Hepatocyte (in vitro differentiated cells): ENCODE data around the gene FAM89B.

ENCODE experiments used
- EZH2 ChIP-seq: fragments of 200-600 bp; sonication (generic); IDR thresholded peaks from 2 replicates; pipeline ENCODE4 v1.6.1; 2016; ENCODE audit warnings: antibody characterized with exemption, mild to moderate bottlenecking, borderline replicate concordance
- EZH2phosphoT487 ChIP-seq: fragments of 200-600 bp; sonication (generic); IDR thresholded peaks from one replicate; pipeline ENCODE4 v1.6.1; 2018; ENCODE audit warnings: antibody characterized with exemption, mild to moderate bottlenecking, low read depth, moderate library complexity; ENCODE audit not compliant: unreplicated experiment, severe bottlenecking
- TF ChIP-seq, protein P1 (sequence below): fragments of 200-600 bp; sonication (generic); IDR thresholded peaks from 2 replicates; pipeline ENCODE4 v1.5.1; 2016; ENCODE audit warnings: antibody characterized with exemption, mild to moderate bottlenecking; ENCODE audit not compliant: poor library complexity

DNA sequence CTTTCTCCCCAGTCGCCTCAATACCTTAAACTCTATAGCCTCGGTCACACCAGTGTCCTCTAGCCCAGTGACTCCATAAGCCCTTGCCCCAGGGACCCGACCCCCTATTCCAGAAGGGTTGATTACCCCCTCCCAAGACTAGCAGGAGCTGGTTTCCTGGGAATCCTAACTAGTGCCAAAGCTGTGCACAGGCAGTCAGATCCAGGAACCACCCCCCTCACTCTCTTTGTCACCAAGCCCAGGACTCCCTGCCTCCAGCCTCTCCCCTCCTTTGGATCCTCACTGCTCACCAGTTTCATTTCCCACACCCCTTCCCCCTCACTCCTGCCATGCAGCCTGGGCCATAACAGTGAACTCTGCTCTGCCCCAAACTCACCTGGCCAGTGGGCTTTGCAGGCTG lies 23.9 kb upstream of the FAM89B start:
- TF ChIP-seq, protein P1, sequence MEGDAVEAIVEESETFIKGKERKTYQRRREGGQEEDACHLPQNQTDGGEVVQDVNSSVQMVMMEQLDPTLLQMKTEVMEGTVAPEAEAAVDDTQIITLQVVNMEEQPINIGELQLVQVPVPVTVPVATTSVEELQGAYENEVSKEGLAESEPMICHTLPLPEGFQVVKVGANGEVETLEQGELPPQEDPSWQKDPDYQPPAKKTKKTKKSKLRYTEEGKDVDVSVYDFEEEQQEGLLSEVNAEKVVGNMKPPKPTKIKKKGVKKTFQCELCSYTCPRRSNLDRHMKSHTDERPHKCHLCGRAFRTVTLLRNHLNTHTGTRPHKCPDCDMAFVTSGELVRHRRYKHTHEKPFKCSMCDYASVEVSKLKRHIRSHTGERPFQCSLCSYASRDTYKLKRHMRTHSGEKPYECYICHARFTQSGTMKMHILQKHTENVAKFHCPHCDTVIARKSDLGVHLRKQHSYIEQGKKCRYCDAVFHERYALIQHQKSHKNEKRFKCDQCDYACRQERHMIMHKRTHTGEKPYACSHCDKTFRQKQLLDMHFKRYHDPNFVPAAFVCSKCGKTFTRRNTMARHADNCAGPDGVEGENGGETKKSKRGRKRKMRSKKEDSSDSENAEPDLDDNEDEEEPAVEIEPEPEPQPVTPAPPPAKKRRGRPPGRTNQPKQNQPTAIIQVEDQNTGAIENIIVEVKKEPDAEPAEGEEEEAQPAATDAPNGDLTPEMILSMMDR, result no peak
- no peak for TF ChIP-seq EZH2
- TF ChIP-seq EZH2phosphoT487, result no peak
